HL-60 (cell line): ENCODE data around the gene DHDDS.

Experiments
- DNase-seq, 2 experiments: peaks; one replicate each; pipeline ENCODE4 v3.0.0-alpha.2; 2010 to 2020; ENCODE audit warnings: low read depth in 1 of 2, low spot score in 1 of 2
- H3K27ac ChIP-seq: fragments of 250-450 bp; sonication (Bioruptor Pico); replicated peaks from 2 replicates; pipeline ENCODE4 v1.5.1; 2020; ENCODE audit warnings: mild to moderate bottlenecking, moderate library complexity
- H3K27me3 ChIP-seq: fragments of 250-450 bp; sonication (Bioruptor Pico); 2 replicates; pipeline ENCODE4 v1.5.1; 2021; ENCODE audit warnings: mild to moderate bottlenecking, moderate library complexity; ENCODE audit not compliant: insufficient read depth, poor library complexity, severe bottlenecking
- H3K4me3 ChIP-seq: replicated peaks from 2 replicates; pipeline ENCODE4 v1.5.1; 2011; ENCODE audit warnings: mild to moderate bottlenecking, control low read depth, low read length; ENCODE audit not compliant: insufficient read depth
- GABPA ChIP-seq: IDR thresholded peaks from 2 replicates; pipeline ENCODE4 v1.6.1; 2012; ENCODE audit warnings: low read depth
- POLR2AphosphoS5 ChIP-seq: IDR thresholded peaks from 2 replicates; pipeline ENCODE4 v1.6.1; 2012; ENCODE audit warnings: low read depth
- SPI1 ChIP-seq: IDR thresholded peaks from 2 replicates; pipeline ENCODE4 v1.6.1; 2012; ENCODE audit warnings: low read depth, mild to moderate bottlenecking, borderline replicate concordance
- TF ChIP-seq, protein P1 (sequence below): IDR thresholded peaks from 2 replicates; pipeline ENCODE4 v1.6.1; 2012; ENCODE audit warnings: low read depth; ENCODE audit not compliant: insufficient replicate concordance
- TF ChIP-seq, protein P2 (sequence below): IDR thresholded peaks from one replicate; pipeline ENCODE4 v1.5.1; 2011; ENCODE audit warnings: low read length, control low read depth, inconsistent platforms; ENCODE audit not compliant: insufficient read depth

DHDDS gene

GRCh38 chr1:26401891-26402290 is 30.2 kb upstream of the DHDDS start:
- no peak overlapping the region for H3K27ac ChIP-seq
- peaks cover 2% of the 10 kb centered on the region for H3K27me3 ChIP-seq
- DNase-seq = no peak
- no peak overlapping the region for H3K4me3 ChIP-seq
- no peak for TF ChIP-seq POLR2AphosphoS5
- no peak for TF ChIP-seq GABPA
- TF ChIP-seq, protein P1, sequence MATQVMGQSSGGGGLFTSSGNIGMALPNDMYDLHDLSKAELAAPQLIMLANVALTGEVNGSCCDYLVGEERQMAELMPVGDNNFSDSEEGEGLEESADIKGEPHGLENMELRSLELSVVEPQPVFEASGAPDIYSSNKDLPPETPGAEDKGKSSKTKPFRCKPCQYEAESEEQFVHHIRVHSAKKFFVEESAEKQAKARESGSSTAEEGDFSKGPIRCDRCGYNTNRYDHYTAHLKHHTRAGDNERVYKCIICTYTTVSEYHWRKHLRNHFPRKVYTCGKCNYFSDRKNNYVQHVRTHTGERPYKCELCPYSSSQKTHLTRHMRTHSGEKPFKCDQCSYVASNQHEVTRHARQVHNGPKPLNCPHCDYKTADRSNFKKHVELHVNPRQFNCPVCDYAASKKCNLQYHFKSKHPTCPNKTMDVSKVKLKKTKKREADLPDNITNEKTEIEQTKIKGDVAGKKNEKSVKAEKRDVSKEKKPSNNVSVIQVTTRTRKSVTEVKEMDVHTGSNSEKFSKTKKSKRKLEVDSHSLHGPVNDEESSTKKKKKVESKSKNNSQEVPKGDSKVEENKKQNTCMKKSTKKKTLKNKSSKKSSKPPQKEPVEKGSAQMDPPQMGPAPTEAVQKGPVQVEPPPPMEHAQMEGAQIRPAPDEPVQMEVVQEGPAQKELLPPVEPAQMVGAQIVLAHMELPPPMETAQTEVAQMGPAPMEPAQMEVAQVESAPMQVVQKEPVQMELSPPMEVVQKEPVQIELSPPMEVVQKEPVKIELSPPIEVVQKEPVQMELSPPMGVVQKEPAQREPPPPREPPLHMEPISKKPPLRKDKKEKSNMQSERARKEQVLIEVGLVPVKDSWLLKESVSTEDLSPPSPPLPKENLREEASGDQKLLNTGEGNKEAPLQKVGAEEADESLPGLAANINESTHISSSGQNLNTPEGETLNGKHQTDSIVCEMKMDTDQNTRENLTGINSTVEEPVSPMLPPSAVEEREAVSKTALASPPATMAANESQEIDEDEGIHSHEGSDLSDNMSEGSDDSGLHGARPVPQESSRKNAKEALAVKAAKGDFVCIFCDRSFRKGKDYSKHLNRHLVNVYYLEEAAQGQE = no peak
- no peak for TF ChIP-seq SPI1
- TF ChIP-seq, protein P2, sequence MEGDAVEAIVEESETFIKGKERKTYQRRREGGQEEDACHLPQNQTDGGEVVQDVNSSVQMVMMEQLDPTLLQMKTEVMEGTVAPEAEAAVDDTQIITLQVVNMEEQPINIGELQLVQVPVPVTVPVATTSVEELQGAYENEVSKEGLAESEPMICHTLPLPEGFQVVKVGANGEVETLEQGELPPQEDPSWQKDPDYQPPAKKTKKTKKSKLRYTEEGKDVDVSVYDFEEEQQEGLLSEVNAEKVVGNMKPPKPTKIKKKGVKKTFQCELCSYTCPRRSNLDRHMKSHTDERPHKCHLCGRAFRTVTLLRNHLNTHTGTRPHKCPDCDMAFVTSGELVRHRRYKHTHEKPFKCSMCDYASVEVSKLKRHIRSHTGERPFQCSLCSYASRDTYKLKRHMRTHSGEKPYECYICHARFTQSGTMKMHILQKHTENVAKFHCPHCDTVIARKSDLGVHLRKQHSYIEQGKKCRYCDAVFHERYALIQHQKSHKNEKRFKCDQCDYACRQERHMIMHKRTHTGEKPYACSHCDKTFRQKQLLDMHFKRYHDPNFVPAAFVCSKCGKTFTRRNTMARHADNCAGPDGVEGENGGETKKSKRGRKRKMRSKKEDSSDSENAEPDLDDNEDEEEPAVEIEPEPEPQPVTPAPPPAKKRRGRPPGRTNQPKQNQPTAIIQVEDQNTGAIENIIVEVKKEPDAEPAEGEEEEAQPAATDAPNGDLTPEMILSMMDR = no peak

DNA sequence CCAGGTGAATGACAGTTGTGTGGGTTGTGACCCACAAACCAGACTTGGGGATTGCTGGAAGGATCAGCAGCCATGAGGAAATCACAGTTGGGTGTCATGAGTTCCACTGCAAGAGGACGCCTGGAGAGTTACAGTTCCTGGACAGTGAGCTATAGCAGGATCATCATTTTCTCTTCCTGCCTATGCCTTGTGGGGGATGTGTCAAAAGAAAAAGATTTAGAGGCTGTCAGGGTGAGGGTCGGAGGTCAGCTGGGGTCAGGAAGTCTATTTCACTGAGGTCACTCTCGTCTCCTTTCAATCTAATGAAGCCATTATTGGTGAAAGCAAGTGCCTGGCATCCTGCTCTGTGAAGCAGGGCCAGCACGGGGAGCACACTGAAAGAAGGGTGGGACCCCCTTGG is 28.5 kb upstream of the DHDDS start:
- Histone ChIP-seq H3K4me3 (no peak overlapping the region), H3K27me3 (peaks cover 2% of the 10 kb centered on the region), H3K27ac (no peak overlapping the region)
- DNase-seq = no peak
- TF ChIP-seq GABPA = no peak

DNA sequence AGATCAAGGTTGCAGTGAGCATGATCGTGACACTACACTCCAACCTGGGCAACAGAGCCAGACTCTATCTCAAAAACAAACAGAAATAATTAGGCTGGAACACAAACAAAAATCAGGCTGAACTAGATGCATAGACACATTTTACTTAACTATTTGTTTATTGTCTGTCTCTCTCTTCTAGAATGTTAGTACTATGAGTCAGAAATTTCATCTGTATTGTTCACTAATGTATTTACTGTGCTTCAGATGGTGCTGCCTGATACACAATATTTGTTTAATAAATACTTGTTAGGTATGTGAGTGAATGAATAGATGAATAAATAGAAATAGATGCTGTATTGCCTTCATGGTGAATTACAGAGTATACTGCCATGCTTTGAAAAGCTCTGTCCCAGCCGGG is 27.5 kb upstream of the DHDDS start:
- Histone ChIP-seq H3K27ac (no peak overlapping the region), H3K4me3 (no peak overlapping the region), H3K27me3 (peaks cover 8% of the 10 kb centered on the region)
- TF ChIP-seq, protein P1 = no peak
- TF ChIP-seq, protein P2 = no peak
- no peak for TF ChIP-seq GABPA
- no peak for TF ChIP-seq SPI1
- TF ChIP-seq POLR2AphosphoS5 = no peak
- no peak for DNase-seq

GRCh38 chr1:26405281-26405915 is 26.7 kb upstream of the DHDDS start:
- Histone ChIP-seq H3K4me3 (no peak overlapping the region), H3K27ac (no peak overlapping the region), H3K27me3 (peaks cover 14% of the 10 kb centered on the region)
- DNase-seq = no peak
- no peak for TF ChIP-seq GABPA
- no peak for TF ChIP-seq POLR2AphosphoS5
- TF ChIP-seq, protein P1 = no peak
- TF ChIP-seq, protein P2 = no peak
- TF ChIP-seq SPI1 = no peak
